T-helper 1 cell treated with Interleukin-12 subunit alpha and Interleukin-12 subunit beta and Interleukin-4 antibody, amounts not matched to agents 30 ng/mL and 1 ng/mL, for 36 hours (primary cell): ENCODE data around the gene ARPC5. TPM values are rescaled to one million over a fixed set of nuclear protein-coding genes. Genes with fewer than 3 reads are reported as not detected.

Experiments used
- intact Hi-C: fragments of 100-400 bp; cut with micrococcal nuclease; formaldehyde crosslinking; loops from one replicate; pipeline ENCODE4 v1.15.1; 2024
- total RNA-seq: library from RNA; stranded (reverse); gene quantifications from 2 replicates; pipeline ENCODE4 v1.2.3, GENCODE V29; 2022

Gene ARPC5
- total RNA-seq, 1 donor from 2014 or later = 249 TPM

GRCh38 chr1:183589874-183590243, 45.7 kb downstream of the ARPC5 start:
- intact Hi-C loops = loop anchor here (1.0 to 2.0 kb wide), 5 partner anchors 8 to 120 kb away; no protein-coding TSS in a partner anchor

DNA sequence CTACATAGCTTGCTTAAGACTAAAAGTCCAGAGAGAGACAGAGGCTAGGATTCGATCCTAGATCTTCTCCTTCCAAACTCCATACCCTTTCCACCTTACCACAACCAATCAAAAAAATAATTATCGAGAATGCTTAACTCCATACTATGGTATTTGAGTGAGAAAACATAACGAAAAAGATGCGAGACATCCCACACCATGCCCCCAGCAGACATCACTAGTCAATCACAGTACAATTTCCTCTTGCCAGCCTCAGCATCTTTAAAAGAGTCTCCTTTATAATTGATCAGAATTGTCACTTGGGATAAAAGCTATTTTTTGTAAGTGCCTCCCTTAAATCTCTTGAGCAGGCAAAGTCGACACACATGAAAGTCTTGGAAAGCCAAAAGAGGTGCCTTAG, 46.2 kb downstream of the ARPC5 start:
- intact Hi-C loops = no loop called here

DNA sequence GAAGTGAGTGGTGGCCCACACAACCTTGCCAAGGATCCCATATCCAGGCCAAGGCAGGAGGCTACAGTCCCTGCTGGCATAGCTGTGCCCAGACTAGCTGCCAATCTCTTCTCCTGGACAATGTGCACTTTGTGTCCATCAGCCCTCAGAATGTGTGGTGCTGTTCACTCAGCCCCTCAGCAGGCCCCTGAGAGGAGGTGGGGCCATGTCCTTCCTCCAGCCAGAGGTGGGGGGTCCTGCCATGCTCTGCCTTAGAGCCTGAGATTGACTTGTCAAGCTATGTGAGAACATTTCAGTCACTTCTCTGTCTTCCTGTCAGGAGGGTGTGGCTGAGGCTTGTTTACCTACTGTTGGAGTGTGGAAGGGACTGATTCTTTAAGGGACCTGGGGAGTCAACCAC, 46.8 kb downstream of the ARPC5 start:
- intact Hi-C loops = no loop called here

DNA sequence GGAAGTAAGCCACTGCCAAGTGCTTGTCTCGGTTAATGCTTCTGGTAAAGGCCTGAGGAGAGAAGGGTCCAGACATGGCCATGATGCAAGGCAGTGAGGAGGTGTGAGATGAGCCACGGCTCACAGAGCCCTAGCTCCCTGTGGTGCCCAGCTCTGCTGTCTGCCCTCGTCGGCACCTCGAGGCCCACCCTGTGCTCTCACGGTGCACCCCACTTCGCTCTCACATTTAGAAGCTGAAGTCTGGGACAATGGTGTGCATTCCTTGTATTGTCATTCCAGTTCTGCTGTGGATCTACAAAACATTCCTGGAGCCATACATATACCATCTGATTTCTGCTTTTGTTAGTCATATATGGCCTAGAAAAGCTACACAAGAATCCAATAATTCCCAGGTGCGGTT, 48.7 kb downstream of the ARPC5 start:
- intact Hi-C loops = no loop called here

GRCh38 chr1:183586455-183586854, 49.1 kb downstream of the ARPC5 start:
- intact Hi-C loops = no loop called here

GRCh38 chr1:183585038-183585437, 50.5 kb downstream of the ARPC5 start:
- intact Hi-C loops = no loop called here

DNA sequence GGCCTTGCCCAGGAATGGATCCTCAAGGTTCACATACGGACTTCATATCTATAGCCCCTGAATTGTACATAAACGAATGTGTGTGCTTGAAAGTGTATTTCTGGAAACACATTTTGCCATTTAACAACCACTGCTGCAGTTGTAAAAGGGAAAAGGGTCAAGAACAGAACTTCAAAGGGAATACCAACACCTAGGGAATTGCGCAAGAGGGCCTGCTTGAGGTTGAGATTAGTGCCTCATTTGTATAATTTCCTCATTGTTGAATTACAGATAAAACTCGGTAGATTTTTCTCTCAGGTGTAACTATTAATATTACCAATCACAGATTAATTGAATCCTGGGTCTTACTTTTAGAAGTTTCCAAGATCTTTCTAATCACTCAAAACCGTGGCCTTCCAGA, 51.4 kb downstream of the ARPC5 start:
- intact Hi-C loops = no loop called here

GRCh38 chr1:183583466-183583865, 52.1 kb downstream of the ARPC5 start:
- intact Hi-C loops = no loop called here

DNA sequence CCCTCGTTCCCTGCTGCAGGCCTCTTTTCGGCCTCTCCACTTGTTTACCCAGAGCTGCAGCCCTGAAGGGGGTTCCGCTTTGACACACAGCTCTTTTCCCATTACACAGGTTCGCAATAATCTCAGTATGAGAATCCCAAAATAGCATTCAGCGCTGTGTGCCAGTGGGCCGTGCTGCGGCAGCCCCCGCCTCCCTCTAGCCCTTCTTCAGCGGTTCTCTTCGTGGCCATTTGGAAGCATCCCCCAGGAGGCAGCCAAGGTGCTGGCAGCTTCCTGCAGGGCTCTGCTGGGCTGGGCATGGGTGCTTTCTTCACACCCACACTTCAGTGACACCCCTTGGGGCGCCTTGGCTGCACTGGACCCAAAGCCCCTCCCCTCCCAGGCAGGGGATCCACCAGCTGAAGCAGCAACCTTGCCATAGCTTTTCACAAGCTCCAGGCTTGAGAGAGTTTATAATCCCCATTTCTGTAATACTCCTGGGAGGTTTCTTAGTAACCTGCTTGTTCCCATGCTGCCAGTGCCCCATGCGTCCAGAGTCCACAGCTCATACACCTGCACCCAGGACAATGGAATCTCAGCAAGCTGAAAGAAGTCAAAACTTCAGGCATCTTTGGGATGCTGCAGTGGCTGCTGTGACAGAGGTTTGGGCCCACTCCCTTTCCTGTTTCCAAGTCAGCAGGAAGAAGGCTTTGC, 53.4 kb downstream of the ARPC5 start:
- intact Hi-C loops = no loop called here

DNA sequence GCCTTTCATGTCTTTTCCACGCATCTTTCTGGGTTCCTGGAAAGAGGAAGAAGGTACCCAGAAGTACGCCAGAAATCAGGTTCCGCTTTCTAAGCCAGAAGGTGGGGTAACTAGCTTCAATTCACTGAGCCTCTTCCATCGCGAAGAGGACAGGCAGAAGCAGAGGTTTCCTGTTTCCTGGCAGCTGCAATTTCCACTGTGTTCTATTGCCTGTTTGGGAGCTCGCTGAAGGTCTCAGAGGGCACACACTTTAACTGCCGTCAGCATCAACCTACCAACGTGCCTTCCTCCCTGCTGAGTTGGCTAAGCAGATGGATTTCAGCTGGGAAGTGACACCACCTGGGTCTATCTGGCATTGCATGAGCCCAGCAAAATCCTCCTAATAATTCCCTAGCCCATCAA, 55.3 kb downstream of the ARPC5 start:
- intact Hi-C loops = loop anchor here (1.0 kb wide), 2 partner anchors 43 to 336 kb away; no protein-coding TSS in a partner anchor

- intact Hi-C loops = no loop called here
These were observed 56.7 kb downstream of the ARPC5 start for GRCh38 chr1:183578856-183579255.

DNA sequence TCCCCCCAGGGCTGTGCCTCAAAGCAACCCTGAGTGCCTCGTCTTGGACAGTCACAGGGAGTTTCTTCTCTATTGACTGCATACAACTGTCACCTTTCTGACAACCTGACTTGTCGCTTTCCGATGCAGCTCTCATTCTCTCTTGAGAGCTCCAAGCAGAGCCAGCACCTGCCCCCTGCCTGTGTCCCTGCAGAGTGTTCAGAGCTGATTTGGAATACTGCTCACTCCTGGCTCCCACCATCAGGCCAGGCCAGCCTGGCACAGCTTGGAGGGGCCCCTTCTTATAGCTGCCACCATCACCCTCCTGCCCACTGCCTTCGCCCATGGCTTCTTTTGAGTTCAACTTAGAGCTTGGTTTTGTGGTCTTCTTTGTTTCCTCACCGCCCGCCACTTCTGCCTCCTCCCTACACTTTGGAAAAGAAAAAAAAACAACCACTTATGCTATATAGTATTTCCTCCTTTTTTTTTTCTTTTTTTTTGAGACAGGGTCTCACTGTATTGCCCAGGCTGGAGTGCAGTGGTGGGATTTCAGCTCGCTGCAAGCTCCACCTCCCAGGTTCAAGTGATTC, 57.6 kb downstream of the ARPC5 start:
- intact Hi-C loops = no loop called here

DNA sequence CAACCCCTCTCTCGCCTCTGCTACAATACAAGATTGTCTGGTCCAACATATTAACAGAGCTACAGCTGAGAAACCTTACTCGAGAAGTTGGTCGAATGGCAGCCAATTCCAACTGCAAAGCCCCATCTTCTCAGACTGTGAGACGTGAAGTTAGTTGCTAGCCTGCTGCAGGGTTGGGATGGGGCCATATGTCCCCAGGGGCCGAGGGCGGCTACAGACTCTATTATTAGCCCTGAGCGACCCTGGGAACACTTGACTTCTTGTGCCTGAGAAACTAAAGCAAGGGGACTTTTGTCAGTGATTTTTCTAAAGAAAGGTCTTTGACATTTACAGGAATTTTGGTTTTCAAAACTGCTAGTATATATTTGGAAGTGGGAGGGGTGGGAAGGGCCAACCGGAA, 59.0 kb downstream of the ARPC5 start:
- intact Hi-C loops = no loop called here

GRCh38 chr1:183575606-183576005, 60.0 kb downstream of the ARPC5 start:
- intact Hi-C loops = no loop called here

DNA sequence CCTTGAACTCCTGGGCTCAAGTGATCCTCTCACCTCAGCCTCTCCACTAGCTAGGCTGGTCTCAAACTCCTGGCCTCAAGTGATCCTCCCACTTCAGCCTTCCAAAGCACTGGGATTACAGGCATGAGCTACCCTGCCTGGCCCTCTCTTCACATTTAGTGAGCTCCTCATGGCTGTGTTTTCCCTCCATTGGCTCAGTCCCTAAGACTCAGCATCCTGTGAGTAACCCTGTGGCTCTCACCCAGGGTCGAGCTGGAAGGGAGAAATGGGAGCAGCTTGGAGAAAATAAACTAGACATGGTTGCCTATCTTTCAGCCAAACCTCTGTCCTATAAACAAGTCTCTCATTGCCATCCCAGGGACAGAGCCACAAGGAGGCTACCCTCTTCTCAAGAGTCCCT, 62.9 kb downstream of the ARPC5 start:
- intact Hi-C loops = no loop called here

- intact Hi-C loops = no loop called here
These were observed 63.8 kb downstream of the ARPC5 start for GRCh38 chr1:183571678-183572268.

Other genes with a start within 250 kb of the ARPC5 start
- gene NMNAT2, start 217.4 kb downstream of the ARPC5 start, total RNA-seq = 0.05 and 0.46 TPM in 2 replicates
- 82.6 and 83.3 TPM in 2 replicates for gene SMG7, start 163.3 kb downstream of the ARPC5 start, total RNA-seq
- gene NCF2, start 45.3 kb downstream of the ARPC5 start, total RNA-seq = 25.8 and 28.1 TPM in 2 replicates
- gene APOBEC4, start 17.5 kb upstream of the ARPC5 start, total RNA-seq = not detected in 2 replicates
- gene RGL1, start 169.3 kb upstream of the ARPC5 start, total RNA-seq = 5.4 and 5.7 TPM in 2 replicates